ENCODE measurements around the gene ZBP1.
"Not testable (repeated sequence)": the region's sequence is repeated elsewhere in the genome, so short reads cannot be mapped to it uniquely, and the experiment has no call there.

The ZBP1 gene

DNA sequence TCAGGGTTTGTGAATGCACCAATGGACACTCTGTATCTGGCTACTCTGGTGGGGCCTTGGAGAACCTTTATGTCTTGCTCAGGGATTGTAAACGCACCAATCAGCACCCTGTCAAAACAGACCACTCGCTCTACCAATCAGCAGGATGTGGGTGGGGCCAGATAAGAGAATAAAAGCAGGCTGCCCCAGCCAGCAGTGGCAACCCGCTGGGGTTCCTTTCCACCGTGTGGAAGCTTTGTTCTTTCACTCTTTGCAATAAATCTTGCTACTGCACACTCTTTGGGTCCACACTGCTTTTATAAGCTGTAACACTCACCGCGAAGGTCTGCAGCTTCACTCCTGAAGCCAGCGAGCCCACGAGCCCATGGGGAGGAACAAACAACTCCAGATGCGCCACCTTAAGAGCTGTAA, 9.3 kb upstream of the ZBP1 start:
- not testable (repeated sequence) for H3K4me3 ChIP-seq (ENCODE audit: low read length); H3K4me1 ChIP-seq (ENCODE audit: control insufficient read depth, insufficient read depth, low read length); H3K9ac ChIP-seq (ENCODE audit: low read depth, low read length); H3K36me3 ChIP-seq (ENCODE audit: insufficient read depth, low read length); H3K4me2 ChIP-seq (ENCODE audit: low read length); H3K9me3 ChIP-seq (replicated peaks; ENCODE audit: low read length)
- peaks cover 18% of the 10 kb centered on the region for H3K27me3 ChIP-seq (ENCODE audit: control insufficient read depth, insufficient read depth, low read length)

DNA sequence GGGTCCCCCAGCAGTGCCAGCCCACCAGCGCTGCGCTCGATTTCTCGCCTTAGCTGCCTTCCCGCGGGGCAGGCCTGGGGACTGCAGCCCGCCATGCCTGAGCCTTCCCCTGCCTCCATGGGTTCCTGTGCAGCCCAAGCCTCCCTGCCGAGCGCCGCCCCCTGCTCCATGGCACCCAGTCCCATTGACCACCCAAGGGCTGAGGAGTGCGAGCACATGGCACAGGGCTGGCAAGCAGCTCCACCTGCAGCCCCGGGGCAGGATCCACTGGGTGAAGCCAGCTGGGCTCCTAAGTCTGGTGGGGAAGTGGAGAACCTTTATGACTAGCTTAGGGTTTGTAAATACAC, 8.7 kb upstream of the ZBP1 start:
- H3K4me3 ChIP-seq (ENCODE audit: low read length); H3K36me3 ChIP-seq (ENCODE audit: insufficient read depth, low read length); H3K4me2 ChIP-seq (ENCODE audit: low read length); H3K9ac ChIP-seq (ENCODE audit: low read depth, low read length); H3K9me3 ChIP-seq (replicated peaks; ENCODE audit: low read length); H3K4me1 ChIP-seq (ENCODE audit: control insufficient read depth, insufficient read depth, low read length): not testable (repeated sequence)
- peaks cover 16% of the 10 kb centered on the region for H3K27me3 ChIP-seq (ENCODE audit: control insufficient read depth, insufficient read depth, low read length)

DNA sequence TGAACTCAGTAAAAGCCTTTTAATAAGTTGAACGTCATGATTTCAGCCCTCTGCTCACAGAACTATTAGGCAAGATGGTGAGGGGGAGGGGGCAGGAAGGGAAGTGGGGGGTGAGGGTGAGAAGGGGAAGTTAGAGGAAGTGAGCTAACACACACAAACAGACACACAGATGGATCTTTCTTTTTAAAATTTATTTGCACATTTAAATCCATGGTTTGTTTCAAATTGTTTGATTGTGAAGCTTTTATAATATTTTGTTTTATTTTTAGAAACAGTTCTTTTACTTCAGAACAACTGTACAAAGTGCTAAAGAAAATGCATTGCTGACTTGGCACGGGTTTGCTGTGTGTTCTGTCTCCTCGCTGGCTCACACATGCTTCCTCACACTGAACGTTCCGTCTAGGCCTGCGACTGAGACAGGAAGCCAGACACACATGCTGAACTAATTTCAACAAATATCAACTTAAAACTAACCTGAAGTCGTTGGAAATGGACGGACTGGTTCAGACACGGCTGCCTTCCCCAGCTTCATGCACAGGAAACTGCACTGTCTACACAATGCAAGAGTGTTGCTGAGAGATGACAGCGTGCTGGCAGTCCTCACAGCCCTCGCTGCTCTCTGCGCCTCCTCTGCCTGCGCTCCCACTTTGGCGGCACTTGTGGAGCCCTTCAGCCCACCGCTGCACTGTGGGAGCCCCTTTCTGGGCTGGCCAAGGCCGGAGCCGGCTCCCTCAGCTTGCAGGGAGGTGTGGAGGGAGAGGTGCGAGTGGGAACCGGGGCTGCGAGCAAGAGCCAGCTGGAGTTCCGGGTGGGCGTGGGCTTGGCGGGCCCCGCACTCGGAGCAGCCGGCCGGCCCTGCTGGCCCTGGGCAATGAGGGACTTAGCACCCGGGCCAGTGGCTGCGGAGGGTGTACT, 8.1 kb upstream of the ZBP1 start:
- peak overlapping the region; percentile 19 for H3K4me2 ChIP-seq (ENCODE audit: low read length)
- no peak overlapping the region for H3K9ac ChIP-seq (ENCODE audit: low read depth, low read length)
- H3K27me3 ChIP-seq (ENCODE audit: control insufficient read depth, insufficient read depth, low read length) = peaks cover 14% of the 10 kb centered on the region
- H3K4me1 ChIP-seq (ENCODE audit: control insufficient read depth, insufficient read depth, low read length) = peaks cover 6% of the 10 kb centered on the region
- H3K9me3 ChIP-seq (replicated peaks; ENCODE audit: low read length) = no peaks in the 10 kb centered on the region
- H3K4me3 ChIP-seq (ENCODE audit: low read length) = no peak overlapping the region
- no peaks in the 10 kb centered on the region for H3K36me3 ChIP-seq (ENCODE audit: insufficient read depth, low read length)

DNA sequence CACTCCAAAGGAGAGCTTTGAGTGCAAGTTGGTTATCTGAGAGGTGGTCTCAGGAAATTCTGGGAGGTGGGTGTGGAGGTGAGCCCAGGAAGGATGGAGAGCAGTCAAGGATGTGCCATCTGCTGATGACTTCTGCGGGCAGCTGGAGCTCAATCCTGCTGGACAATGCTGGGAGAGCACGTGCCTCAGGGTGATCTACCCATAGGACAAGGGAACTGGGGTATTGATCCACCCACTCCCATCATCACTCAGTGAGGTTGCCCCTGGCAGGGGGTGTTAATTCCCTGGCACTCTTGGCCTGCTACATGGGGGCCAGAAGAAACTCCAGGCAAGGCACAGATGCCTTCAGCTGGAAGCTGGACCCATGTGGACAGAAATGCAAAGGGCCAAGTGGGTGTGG, 7.1 kb upstream of the ZBP1 start:
- H3K4me3 ChIP-seq (ENCODE audit: low read length) = no peak overlapping the region
- H3K36me3 ChIP-seq (ENCODE audit: insufficient read depth, low read length) = no peaks in the 10 kb centered on the region
- H3K4me1 ChIP-seq (ENCODE audit: control insufficient read depth, insufficient read depth, low read length) = peaks cover 12% of the 10 kb centered on the region
- no peak overlapping the region for H3K9ac ChIP-seq (ENCODE audit: low read depth, low read length)
- H3K27me3 ChIP-seq (ENCODE audit: control insufficient read depth, insufficient read depth, low read length) = peaks cover 7% of the 10 kb centered on the region
- no peaks in the 10 kb centered on the region for H3K9me3 ChIP-seq (replicated peaks; ENCODE audit: low read length)
- no peak overlapping the region for H3K4me2 ChIP-seq (ENCODE audit: low read length)

DNA sequence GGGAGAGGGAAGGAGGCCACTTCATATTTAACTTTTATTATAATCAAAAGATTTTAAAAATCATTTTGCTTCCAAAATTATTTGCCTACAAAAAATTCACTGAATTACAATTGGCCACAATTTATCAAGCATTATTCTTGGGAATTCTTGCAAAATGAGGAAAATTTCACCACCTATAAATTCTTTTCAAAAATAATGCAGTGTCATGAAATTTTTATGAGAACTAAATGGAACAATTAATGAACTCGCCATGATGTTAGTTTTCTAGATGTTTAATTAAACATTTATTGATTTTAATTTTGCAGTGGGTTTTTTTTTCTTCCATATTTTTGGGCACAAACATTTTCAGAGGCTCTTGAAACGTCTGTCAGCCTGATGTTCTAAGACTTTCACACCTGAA, 5.8 kb upstream of the ZBP1 start:
- H3K4me1 ChIP-seq (ENCODE audit: control insufficient read depth, insufficient read depth, low read length) = peaks cover 12% of the 10 kb centered on the region
- H3K9me3 ChIP-seq (replicated peaks; ENCODE audit: low read length) = no peaks in the 10 kb centered on the region
- H3K4me3 ChIP-seq (ENCODE audit: low read length) = no peak overlapping the region
- no peaks in the 10 kb centered on the region for H3K27me3 ChIP-seq (ENCODE audit: control insufficient read depth, insufficient read depth, low read length)
- H3K36me3 ChIP-seq (ENCODE audit: insufficient read depth, low read length) = no peaks in the 10 kb centered on the region
- no peak overlapping the region for H3K9ac ChIP-seq (ENCODE audit: low read depth, low read length)
- H3K4me2 ChIP-seq (ENCODE audit: low read length) = no peak overlapping the region

DNA sequence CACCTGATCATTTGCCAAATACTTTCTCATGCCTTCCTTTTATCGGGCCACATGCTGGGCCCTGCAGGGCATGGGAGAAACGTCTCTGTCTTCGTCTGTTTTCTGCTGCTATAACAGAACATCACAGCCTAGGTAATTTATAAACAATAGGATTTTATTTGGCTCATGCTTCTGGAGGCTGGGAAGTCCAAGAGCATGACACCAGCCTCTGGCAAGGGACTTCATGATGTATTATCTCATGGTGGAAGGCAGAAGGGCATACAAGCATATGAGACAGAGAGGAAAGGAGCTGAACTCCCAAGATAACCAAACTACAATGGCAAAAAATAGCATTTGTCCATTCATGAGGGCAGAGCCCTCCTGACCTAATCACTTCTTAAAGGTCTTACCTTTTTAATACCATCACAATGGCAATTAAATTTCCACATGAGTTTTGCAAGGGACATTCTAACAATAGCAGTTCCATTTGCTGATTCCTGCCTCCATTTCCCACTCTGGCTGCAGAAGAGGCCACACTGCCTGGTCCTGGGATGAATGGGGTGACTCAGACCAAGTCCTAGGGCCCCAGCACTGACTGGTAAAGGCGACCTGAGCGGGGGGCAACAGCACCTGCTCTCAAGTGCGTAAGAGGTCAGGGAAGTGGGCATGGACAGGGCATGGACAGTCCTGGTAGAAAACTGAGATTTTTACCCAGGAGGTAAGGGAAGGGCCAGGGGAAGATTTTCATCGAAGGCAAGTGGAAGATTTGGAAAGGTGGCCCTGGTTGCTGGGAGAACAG, 5.1 kb upstream of the ZBP1 start:
- H3K4me2 ChIP-seq (ENCODE audit: low read length) = no peak overlapping the region
- no peaks in the 10 kb centered on the region for H3K9me3 ChIP-seq (replicated peaks; ENCODE audit: low read length)
- H3K4me3 ChIP-seq (ENCODE audit: low read length) = no peak overlapping the region
- H3K9ac ChIP-seq (ENCODE audit: low read depth, low read length) = no peak overlapping the region
- H3K27me3 ChIP-seq (ENCODE audit: control insufficient read depth, insufficient read depth, low read length) = no peaks in the 10 kb centered on the region
- peaks cover 12% of the 10 kb centered on the region for H3K4me1 ChIP-seq (ENCODE audit: control insufficient read depth, insufficient read depth, low read length)
- no peaks in the 10 kb centered on the region for H3K36me3 ChIP-seq (ENCODE audit: insufficient read depth, low read length)

DNA sequence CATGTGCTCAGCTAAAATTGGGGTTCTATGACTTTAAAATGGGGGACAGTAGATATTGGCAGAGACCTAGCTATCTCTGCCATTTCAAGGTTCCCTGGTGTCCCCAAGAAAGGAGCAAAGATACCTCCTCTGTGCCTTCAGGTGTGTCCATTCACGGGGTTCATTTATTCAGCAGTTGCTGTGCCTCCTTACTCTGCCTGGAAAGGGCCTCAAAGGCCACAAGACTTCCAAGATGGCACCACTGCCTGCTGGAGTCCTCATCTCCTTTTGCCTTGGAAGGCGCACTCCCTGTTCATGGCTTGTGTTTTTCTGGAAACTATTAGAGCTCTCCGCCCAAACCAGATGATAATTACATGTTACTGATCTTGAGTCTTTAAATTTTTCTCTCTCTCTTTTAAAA, 3.9 kb upstream of the ZBP1 start:
- peaks cover 12% of the 10 kb centered on the region for H3K4me1 ChIP-seq (ENCODE audit: control insufficient read depth, insufficient read depth, low read length)
- H3K4me3 ChIP-seq (ENCODE audit: low read length) = no peak overlapping the region
- H3K36me3 ChIP-seq (ENCODE audit: insufficient read depth, low read length) = no peaks in the 10 kb centered on the region
- H3K9ac ChIP-seq (ENCODE audit: low read depth, low read length) = no peak overlapping the region
- no peaks in the 10 kb centered on the region for H3K9me3 ChIP-seq (replicated peaks; ENCODE audit: low read length)
- H3K27me3 ChIP-seq (ENCODE audit: control insufficient read depth, insufficient read depth, low read length) = peaks cover 9% of the 10 kb centered on the region
- no peak overlapping the region for H3K4me2 ChIP-seq (ENCODE audit: low read length)

DNA sequence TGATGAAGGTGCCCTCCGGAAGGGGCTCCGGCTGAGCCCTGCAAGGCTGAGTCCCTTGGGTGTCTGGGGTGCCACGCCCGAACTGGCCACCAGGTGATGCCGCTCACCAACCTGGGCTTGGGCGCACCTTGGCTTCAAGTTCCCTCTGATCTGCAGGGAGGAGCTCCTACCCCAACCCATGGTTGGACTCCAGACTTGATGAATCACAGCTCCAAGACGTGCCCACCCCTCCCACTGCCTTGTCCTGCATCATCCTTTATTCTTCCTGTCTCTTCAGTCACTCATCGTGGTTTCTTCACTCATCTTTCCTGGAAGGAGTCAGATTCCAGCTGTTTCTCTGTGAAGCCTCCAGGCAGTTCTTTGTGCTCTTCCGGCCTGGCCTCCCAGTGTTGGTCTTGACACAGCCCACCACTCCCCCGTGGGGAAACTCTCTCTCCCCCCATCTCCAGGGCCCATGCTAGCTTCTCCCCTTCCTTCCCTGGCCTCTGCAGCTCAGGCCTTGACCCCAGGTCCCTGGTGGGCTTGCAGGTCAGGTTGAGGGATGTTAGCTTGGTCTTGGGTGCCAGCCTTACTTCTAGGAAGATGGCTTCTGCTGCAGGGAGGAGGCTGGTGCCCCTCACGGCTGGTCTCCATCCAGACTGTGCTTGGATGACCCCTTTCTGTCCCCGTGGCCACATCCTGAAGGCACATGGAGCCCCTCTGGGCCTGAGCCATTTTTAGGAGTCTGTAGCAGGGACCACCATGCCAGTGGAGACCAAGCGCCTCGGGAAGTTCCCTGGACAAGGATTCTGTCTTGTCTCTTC, 2.6 kb upstream of the ZBP1 start:
- no peak overlapping the region for H3K9ac ChIP-seq (ENCODE audit: low read depth, low read length)
- peaks cover 14% of the 10 kb centered on the region for H3K27me3 ChIP-seq (ENCODE audit: control insufficient read depth, insufficient read depth, low read length)
- no peaks in the 10 kb centered on the region for H3K36me3 ChIP-seq (ENCODE audit: insufficient read depth, low read length)
- no peaks in the 10 kb centered on the region for H3K9me3 ChIP-seq (replicated peaks; ENCODE audit: low read length)
- no peak overlapping the region for H3K4me3 ChIP-seq (ENCODE audit: low read length)
- H3K4me2 ChIP-seq (ENCODE audit: low read length) = no peak overlapping the region
- H3K4me1 ChIP-seq (ENCODE audit: control insufficient read depth, insufficient read depth, low read length) = peaks cover 6% of the 10 kb centered on the region

DNA sequence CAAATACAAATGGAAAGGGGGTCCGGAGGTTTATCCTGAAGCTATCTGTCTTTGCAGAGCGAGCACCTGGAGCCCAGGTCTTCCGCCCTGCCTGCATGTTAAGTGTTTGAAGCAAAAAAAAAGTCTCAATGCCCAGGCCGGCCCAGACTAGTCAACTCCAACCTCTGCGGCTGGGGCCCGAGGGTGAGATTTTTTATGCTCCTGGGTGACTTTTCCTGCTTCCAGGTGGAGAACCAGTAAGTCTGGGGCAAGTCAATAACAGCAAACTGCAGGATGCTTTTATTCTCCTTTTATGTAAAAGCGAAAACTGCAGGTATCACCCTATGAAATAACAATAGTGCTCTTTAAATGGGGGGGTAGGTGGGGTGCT, 2.0 kb upstream of the ZBP1 start:
- peaks cover 6% of the 10 kb centered on the region for H3K4me1 ChIP-seq (ENCODE audit: control insufficient read depth, insufficient read depth, low read length)
- no peak overlapping the region for H3K9ac ChIP-seq (ENCODE audit: low read depth, low read length)
- H3K4me2 ChIP-seq (ENCODE audit: low read length) = no peak overlapping the region
- H3K4me3 ChIP-seq (ENCODE audit: low read length) = no peak overlapping the region
- H3K9me3 ChIP-seq (replicated peaks; ENCODE audit: low read length) = no peaks in the 10 kb centered on the region
- H3K36me3 ChIP-seq (ENCODE audit: insufficient read depth, low read length) = no peaks in the 10 kb centered on the region
- H3K27me3 ChIP-seq (ENCODE audit: control insufficient read depth, insufficient read depth, low read length) = peaks cover 18% of the 10 kb centered on the region

DNA sequence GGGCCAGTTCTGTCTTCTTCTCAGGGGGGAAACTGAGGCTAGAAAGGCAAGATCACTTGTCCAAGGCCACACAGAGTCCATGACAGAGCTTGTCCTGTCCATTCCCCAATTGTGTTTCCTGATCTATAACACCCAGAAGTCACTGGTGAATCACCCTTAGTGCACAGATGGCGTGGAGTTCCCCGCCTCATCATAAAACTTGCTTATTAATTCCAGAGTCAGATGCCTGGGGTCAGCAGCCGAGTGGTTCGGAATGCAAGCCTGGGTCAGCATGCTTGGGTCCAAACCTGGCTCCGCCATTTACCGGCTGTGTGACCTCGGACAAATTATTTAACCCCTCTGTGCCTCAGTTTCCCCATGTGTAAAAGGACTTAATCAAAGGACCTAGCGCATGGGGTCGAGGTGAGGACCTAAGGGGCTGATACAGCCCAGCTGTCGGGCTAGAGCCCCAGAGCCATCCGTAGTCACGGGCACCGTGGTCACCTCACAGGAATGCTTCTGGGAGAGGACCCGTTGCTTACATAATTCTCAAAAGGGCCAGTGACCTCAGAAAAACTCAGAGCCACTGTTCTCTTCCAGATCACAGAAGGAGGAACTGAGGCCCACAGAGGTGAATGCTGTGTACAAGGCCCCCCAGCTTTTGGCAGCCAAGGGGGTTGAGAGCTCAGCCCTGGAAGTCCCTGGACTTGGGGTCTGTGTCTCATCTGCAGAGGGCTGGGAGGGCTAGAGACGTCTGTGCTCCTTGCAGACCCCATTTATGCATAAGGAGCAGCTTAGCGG, 1.4 kb upstream of the ZBP1 start:
- no peak overlapping the region for H3K9ac ChIP-seq (ENCODE audit: low read depth, low read length)
- no peak overlapping the region for H3K4me3 ChIP-seq (ENCODE audit: low read length)
- peaks cover 6% of the 10 kb centered on the region for H3K4me1 ChIP-seq (ENCODE audit: control insufficient read depth, insufficient read depth, low read length)
- no peak overlapping the region for H3K4me2 ChIP-seq (ENCODE audit: low read length)
- no peaks in the 10 kb centered on the region for H3K9me3 ChIP-seq (replicated peaks; ENCODE audit: low read length)
- H3K36me3 ChIP-seq (ENCODE audit: insufficient read depth, low read length) = no peaks in the 10 kb centered on the region
- peaks cover 22% of the 10 kb centered on the region for H3K27me3 ChIP-seq (ENCODE audit: control insufficient read depth, insufficient read depth, low read length)

DNA sequence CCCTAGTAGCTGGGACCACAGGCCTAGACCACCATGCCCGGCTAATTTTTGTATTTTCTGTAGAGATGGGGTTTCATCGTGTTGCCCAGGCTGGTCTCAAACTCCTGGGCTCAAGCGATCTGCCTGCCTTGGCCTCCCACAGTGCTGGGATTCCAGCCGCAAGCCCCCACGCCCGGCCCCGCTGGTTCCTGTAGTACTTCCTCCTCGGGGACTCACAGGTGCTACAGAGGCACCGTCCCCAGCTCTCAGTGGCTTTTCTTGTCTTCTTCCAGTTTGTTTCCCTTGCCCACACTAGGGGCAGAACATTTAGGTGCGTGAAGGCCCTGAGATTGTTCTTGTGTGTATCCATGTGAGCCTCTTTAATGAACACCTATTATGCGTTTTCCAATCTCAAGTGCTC, 773 bp upstream of the ZBP1 start:
- H3K4me3 ChIP-seq (ENCODE audit: low read length) = no peak overlapping the region
- H3K36me3 ChIP-seq (ENCODE audit: insufficient read depth, low read length) = no peaks in the 10 kb centered on the region
- no peak overlapping the region for H3K4me2 ChIP-seq (ENCODE audit: low read length)
- H3K9me3 ChIP-seq (replicated peaks; ENCODE audit: low read length) = no peaks in the 10 kb centered on the region
- peaks cover 27% of the 10 kb centered on the region for H3K27me3 ChIP-seq (ENCODE audit: control insufficient read depth, insufficient read depth, low read length)
- peaks cover 6% of the 10 kb centered on the region for H3K4me1 ChIP-seq (ENCODE audit: control insufficient read depth, insufficient read depth, low read length)
- H3K9ac ChIP-seq (ENCODE audit: low read depth, low read length) = no peak overlapping the region

Data from skeletal muscle satellite cell (primary cell).